Natural killer cell (primary cell): ENCODE measurements around the gene PIEZO1. TPM values are rescaled to one million over a fixed set of nuclear protein-coding genes. Genes with fewer than 3 reads are reported as not detected.
A peak's percentile ranks its signal among the peaks of the same experiment; 100 is the strongest.

Source experiments
- ATAC-seq, 3 donors: fragments of 150-1000 bp in 2 of 3; fragments of 200-7000 bp in 1 of 3; cut with Tn5 transposase; 1 replicate in 1 of 3; 2 replicates in 2 of 3; pipeline ENCODE4 v1.10.0; 2021; ENCODE audit warnings: mild to moderate bottlenecking in 2 of 3, moderate library complexity in 2 of 3
- DNase-seq, 2 donors: peaks; one replicate each; pipeline versions ENCODE4 v3.0.0 to v3.0.0-alpha.2; 2013 to 2021; ENCODE audit warnings: mixed read lengths in 1 of 2
- H3K27ac ChIP-seq: one replicate; pipeline ENCODE4 v1.5.1; 2013; ENCODE audit warnings: mild to moderate bottlenecking, low read length
- H3K27me3 ChIP-seq: one replicate; pipeline ENCODE4 v1.6.1; 2013; ENCODE audit warnings: low read length; ENCODE audit not compliant: control insufficient read depth, insufficient read depth
- H3K36me3 ChIP-seq: one replicate; pipeline ENCODE4 v1.6.1; 2013; ENCODE audit warnings: low read length; ENCODE audit not compliant: control insufficient read depth, insufficient read depth
- H3K4me1 ChIP-seq: one replicate; pipeline ENCODE4 v1.6.1; 2013; ENCODE audit warnings: low read length; ENCODE audit not compliant: control insufficient read depth, insufficient read depth
- H3K4me3 ChIP-seq: one replicate; pipeline ENCODE4 v1.5.1; 2013; ENCODE audit warnings: low read length
- H3K9me3 ChIP-seq: one replicate; pipeline ENCODE4 v1.6.1; 2013; ENCODE audit warnings: low read length; ENCODE audit not compliant: control insufficient read depth, insufficient read depth
- H3K27ac Mint-ChIP-seq, 2 donors: one replicate each; pipeline ENCODE4 v1.8.0; 2022; ENCODE audit warnings: mild to moderate bottlenecking in 2 of 2, mixed read lengths in 2 of 2, moderate library complexity in 1 of 2
- H3K27me3 Mint-ChIP-seq, 2 donors: one replicate each; pipeline ENCODE4 v1.8.0; 2022; ENCODE audit warnings: low read depth in 2 of 2, mixed read lengths in 2 of 2
- H3K36me3 Mint-ChIP-seq: one replicate; pipeline ENCODE4 v1.8.0; 2022; ENCODE audit warnings: mixed read lengths
- H3K4me1 Mint-ChIP-seq, 2 donors: one replicate each; pipeline ENCODE4 v1.8.0; 2022; ENCODE audit warnings: mixed read lengths in 2 of 2
- H3K4me3 Mint-ChIP-seq: one replicate; pipeline ENCODE4 v1.8.0; 2022; ENCODE audit warnings: mild to moderate bottlenecking, moderate library complexity, mixed read lengths
- H3K9me3 Mint-ChIP-seq, 2 donors: one replicate each; pipeline ENCODE4 v1.8.0; 2022; ENCODE audit warnings: mixed read lengths in 2 of 2
- CTCF ChIP-seq: fragments of 200-600 bp; IDR thresholded peaks from one replicate; pipeline ENCODE4 v1.8.0; 2022; ENCODE audit warnings: antibody characterized with exemption
- WGBS: methylation state at CpG from one replicate; pipeline ENCODE4 v1.1.7; 2013; ENCODE audit warnings: missing lambda C conversion rate; ENCODE audit not compliant: insufficient coverage; 5-methylcytosine and 5-hydroxymethylcytosine counted together
- intact Hi-C: fragments of 100-400 bp; cut with micrococcal nuclease; formaldehyde crosslinking; loops from one replicate; pipeline ENCODE4 v1.14.2; 2022
- total RNA-seq, 4 donors: library from RNA; stranded (reverse); fragments of 120-200 nt in 1 of 4; gene quantifications; one replicate each; pipeline versions ENCODE4 v1.2.3 to v1.2.4, GENCODE V29; 2013 to 2022

The PIEZO1 gene
- total RNA-seq, 3 donors from 2014 or later (not counting 1 experiment from before 2014, with no cell fraction given): 172 to 197 (median 183) TPM

GRCh38 chr16:88688013-88688778 lies 96.8 kb downstream of the PIEZO1 start:
- intact Hi-C loops: loop anchor here (5.0 kb wide), 1 partner anchor 51 kb away; the partner anchor contains the start of gene IL17C
- Histone ChIP-seq H3K4me3 (no peak overlapping the region), H3K4me1 (peaks cover 63% of the 10 kb centered on the region), H3K36me3 (no peaks in the 10 kb centered on the region), H3K9me3 (no peaks in the 10 kb centered on the region), H3K27me3 (no peaks in the 10 kb centered on the region), H3K27ac (no peak overlapping the region)
- Mint-ChIP-seq H3K27ac (no peak overlapping the region), H3K27me3 (no peaks in the 10 kb centered on the region), H3K36me3 (no peaks in the 10 kb centered on the region), H3K9me3 (no peaks in the 10 kb centered on the region), H3K4me3 (peak overlapping the region; percentile 49), H3K4me1 (peaks cover 14 to 48% of the 10 kb centered on the region in 2 donors)
- WGBS: 65% methylated on average over 28 of the region's 28 CpGs
- no peak for TF ChIP-seq CTCF
- ATAC-seq (no peak), DNase-seq (no peak)

- Histone ChIP-seq H3K4me1 (peaks cover 57% of the 10 kb centered on the region), H3K27me3 (no peaks in the 10 kb centered on the region), H3K36me3 (no peaks in the 10 kb centered on the region), H3K27ac (no peak overlapping the region), H3K4me3 (no peak overlapping the region), H3K9me3 (no peaks in the 10 kb centered on the region)
- no CpG with 5 or more reads among the region's 3 CpGs for WGBS
- H3K4me3 Mint-ChIP-seq: no peak overlapping the region
- TF ChIP-seq CTCF: no peak
- H3K4me1 Mint-ChIP-seq: peaks cover 11 to 44% of the 10 kb centered on the region in 2 donors
- DNase-seq: no peak
- no peak for ATAC-seq
- no peak overlapping the region for H3K27ac Mint-ChIP-seq
- intact Hi-C loops: loop anchor here (2.0 to 5.0 kb wide), 2 partner anchors 13 to 50 kb away; partner anchors contain the start of gene IL17C
- H3K27me3 Mint-ChIP-seq: no peaks in the 10 kb centered on the region
- no peaks in the 10 kb centered on the region for H3K36me3 Mint-ChIP-seq
- H3K9me3 Mint-ChIP-seq: no peaks in the 10 kb centered on the region
Observed at GRCh38 chr16:88687676-88688012, 97.4 kb downstream of the PIEZO1 start.

- Mint-ChIP-seq H3K9me3 (no peaks in the 10 kb centered on the region), H3K4me3 (peak overlapping the region; percentile 21), H3K4me1 (peaks cover 13 to 45% of the 10 kb centered on the region in 2 donors), H3K27ac (no peak overlapping the region), H3K36me3 (no peaks in the 10 kb centered on the region), H3K27me3 (no peaks in the 10 kb centered on the region)
- WGBS: 79% methylated on average over 10 of the region's 10 CpGs
- Histone ChIP-seq H3K9me3 (no peaks in the 10 kb centered on the region), H3K36me3 (no peaks in the 10 kb centered on the region), H3K27me3 (no peaks in the 10 kb centered on the region), H3K27ac (no peak overlapping the region), H3K4me3 (no peak overlapping the region), H3K4me1 (peaks cover 55% of the 10 kb centered on the region)
- no peak for TF ChIP-seq CTCF
- intact Hi-C loops: loop anchor here (2.0 to 5.0 kb wide), 2 partner anchors 14 to 50 kb away; partner anchors contain the start of gene IL17C
- no peak for DNase-seq
- no peak for ATAC-seq
Observed at GRCh38 chr16:88687254-88687576, 97.8 kb downstream of the PIEZO1 start.
